COLO668 (cell line): ENCODE results near the gene FBXW12.
A peak's percentile ranks its signal among the peaks of the same experiment; 100 is the strongest.

Experiments used
- DNase-seq: peaks from one replicate; lab custom pipeline; 2025; ENCODE audit not compliant: unreplicated experiment; lab: John Stamatoyannopoulos, UW

Gene FBXW12

GRCh38 chr3:48432411-48433371, 60.7 kb downstream of the FBXW12 start:
- DNase-seq, result no peak

GRCh38 chr3:48433472-48434118, 61.6 kb downstream of the FBXW12 start:
- no peak for DNase-seq

- DNase-seq, result no peak
Observed at GRCh38 chr3:48434591-48435222, 62.7 kb downstream of the FBXW12 start.

- no peak for DNase-seq
Observed at GRCh38 chr3:48435223-48435595, 63.2 kb downstream of the FBXW12 start.

GRCh38 chr3:48435774-48436476, 63.9 kb downstream of the FBXW12 start:
- DNase-seq, result peak; percentile 76

- no peak for DNase-seq
Observed at GRCh38 chr3:48436477-48436787, 64.4 kb downstream of the FBXW12 start.

- no peak for DNase-seq
Observed at GRCh38 chr3:48436855-48437254, 64.8 kb downstream of the FBXW12 start.

GRCh38 chr3:48437812-48438211, 65.8 kb downstream of the FBXW12 start:
- DNase-seq, result no peak

- peak; percentile 95 for DNase-seq
Observed at GRCh38 chr3:48439820-48440589, 68.0 kb downstream of the FBXW12 start, which contains the start of the genes CCDC51 and TMA7. Gene CCDC51 (minus strand): TSS chr3:48440119. CDS start chr3:48435128, 4,991 bp downstream. Gene TMA7 (plus strand): TSS chr3:48440257. CDS start chr3:48440297, 40 bp downstream.

GRCh38 chr3:48440590-48440958, 68.6 kb downstream of the FBXW12 start:
- DNase-seq, result no peak

- DNase-seq, result no peak
Observed at GRCh38 chr3:48441940-48442339, 69.9 kb downstream of the FBXW12 start.
